ENCODE data around the gene SEZ6L.
A peak's percentile ranks its signal among the peaks of the same experiment; 100 is the strongest.

Gene SEZ6L

GRCh38 chr22:26336773-26337172 lies 167.5 kb downstream of the SEZ6L start:
- Mint-ChIP-seq H3K9me3 (no peaks in the 10 kb centered on the region), H3K4me1 (ENCODE audit: low read depth) (no peaks in the 10 kb centered on the region), H3K27me3 (peaks cover 45% of the 10 kb centered on the region), H3K36me3 (ENCODE audit: low read depth) (no peaks in the 10 kb centered on the region), H3K27ac (no peak overlapping the region), H3K4me3 (no peak overlapping the region)
- no peak for DNase-seq

DNA sequence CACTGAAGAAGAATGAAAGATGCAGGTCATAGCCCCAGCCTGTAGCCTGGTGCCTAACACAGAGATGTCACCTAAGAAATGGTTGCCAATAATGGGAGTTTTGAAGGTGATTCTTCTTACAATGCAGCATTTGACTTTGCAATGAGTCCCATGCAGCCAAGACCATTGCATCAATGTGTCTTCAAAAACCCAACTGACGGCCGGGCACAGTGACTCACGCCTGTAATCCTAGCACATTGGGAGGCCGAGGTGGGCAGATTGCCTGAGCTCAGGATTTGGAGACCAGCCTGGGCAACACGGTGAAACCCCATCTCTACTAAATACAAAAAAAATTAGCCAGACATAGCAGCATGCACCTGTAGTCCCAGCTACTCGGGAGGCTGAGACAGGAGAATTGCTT lies 170.5 kb downstream of the SEZ6L start:
- no peaks in the 10 kb centered on the region for H3K36me3 Mint-ChIP-seq (ENCODE audit: low read depth)
- no peak for DNase-seq
- H3K27ac Mint-ChIP-seq, result no peak overlapping the region
- H3K4me3 Mint-ChIP-seq, result no peak overlapping the region
- H3K4me1 Mint-ChIP-seq (ENCODE audit: low read depth), result no peaks in the 10 kb centered on the region
- H3K9me3 Mint-ChIP-seq, result no peaks in the 10 kb centered on the region
- peaks cover 43% of the 10 kb centered on the region for H3K27me3 Mint-ChIP-seq

DNA sequence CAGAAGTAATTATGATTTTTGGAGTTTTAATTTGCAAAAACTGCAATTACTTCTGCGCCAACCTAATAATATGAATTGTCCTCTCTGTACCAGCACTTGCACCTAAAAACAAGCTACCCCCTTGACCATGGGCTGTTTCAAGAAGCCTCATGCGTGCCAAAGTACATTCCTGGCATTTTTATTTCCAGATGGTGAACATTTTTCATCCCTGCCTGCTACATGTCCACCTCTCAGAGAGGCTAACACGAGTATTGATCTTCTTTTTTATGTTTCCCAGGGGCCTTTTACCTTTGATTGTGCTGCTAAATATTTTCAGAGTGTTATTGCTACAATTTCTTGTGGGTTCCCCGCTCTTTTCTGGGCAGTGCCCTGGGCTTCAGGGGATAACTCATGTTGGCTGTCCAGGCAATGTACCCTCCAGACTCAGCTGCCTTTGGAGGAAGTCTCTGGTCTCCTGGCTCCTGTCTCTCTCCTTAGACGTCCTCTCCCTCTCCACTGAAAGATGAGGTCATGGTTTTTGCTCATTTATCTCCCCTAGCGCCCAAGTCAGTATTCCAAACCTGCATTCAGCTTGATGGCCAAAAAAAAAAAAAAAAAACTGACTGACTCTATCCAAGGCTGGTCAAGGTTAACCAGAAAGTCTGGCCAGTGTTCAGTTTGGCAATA lies 173.6 kb downstream of the SEZ6L start:
- DNase-seq, result no peak
- Mint-ChIP-seq H3K36me3 (ENCODE audit: low read depth) (no peaks in the 10 kb centered on the region), H3K27me3 (peaks cover 37% of the 10 kb centered on the region), H3K9me3 (no peaks in the 10 kb centered on the region), H3K27ac (no peak overlapping the region), H3K4me3 (no peak overlapping the region), H3K4me1 (ENCODE audit: low read depth) (no peaks in the 10 kb centered on the region)

DNA sequence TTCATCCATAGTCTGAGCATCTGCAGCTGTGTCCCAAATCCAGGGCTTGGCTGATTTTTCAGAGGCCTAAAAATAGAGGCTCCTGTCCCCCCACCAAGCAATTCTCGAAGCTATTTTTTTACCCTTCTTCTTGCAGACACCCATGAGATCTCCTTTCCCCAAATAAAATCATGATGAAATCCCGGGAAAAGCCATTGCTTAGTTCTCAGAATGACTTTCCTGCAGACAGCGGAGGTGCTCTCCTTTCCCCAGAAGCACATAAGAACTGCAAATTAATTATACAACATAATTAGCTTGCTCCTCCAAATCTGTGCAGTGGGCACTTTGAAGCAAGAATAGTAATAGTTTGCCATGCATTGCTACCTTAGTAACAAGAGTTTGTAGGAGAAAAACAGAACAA lies 176.2 kb downstream of the SEZ6L start:
- Mint-ChIP-seq H3K27me3 (peaks cover 23% of the 10 kb centered on the region), H3K4me1 (ENCODE audit: low read depth) (no peaks in the 10 kb centered on the region)
- no peak for DNase-seq

DNA sequence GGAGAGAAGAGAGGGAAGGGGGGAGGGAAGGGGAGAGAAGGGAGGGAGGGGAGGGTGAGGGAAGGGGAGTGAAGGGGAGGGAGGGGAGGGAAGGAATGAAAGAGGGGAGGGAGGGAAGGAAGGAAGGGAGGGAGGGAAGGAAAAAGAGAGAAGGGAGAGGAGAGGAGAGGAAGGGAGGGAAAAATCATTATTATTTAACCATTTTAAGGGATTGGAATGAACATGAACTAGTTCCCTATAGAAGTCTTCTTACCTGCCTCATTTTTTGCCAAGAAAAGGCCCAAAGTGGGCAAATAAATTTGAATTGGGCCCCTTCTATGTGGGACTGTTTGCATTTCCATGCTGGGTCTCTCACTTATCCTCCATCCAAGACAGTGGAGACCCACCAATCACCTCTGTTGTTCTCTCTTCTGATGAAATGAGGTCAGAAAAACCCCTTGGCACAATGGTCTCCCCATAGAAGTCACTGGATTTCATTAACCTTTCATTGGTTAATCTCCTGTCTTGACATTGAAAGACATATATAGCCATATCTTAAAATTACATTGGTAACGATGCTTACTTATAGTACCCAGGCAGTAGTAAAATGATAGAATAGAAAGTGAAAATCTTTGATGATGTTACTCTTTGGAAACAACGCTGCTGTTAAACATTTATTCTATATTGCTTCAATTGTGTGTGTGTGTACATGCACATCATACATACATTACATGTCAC lies 179.7 kb downstream of the SEZ6L start:
- no peak for DNase-seq
- H3K9me3 Mint-ChIP-seq, result no peaks in the 10 kb centered on the region
- H3K4me3 Mint-ChIP-seq, result no peak overlapping the region
- H3K27ac Mint-ChIP-seq, result no peak overlapping the region
- H3K36me3 Mint-ChIP-seq (ENCODE audit: low read depth), result no peaks in the 10 kb centered on the region
- H3K27me3 Mint-ChIP-seq, result peaks cover 27% of the 10 kb centered on the region
- no peaks in the 10 kb centered on the region for H3K4me1 Mint-ChIP-seq (ENCODE audit: low read depth)

More for the DNA sequence above, 176.2 kb downstream of the SEZ6L start:
- Mint-ChIP-seq H3K9me3 (no peaks in the 10 kb centered on the region), H3K4me3 (no peak overlapping the region), H3K36me3 (ENCODE audit: low read depth) (no peaks in the 10 kb centered on the region), H3K27ac (no peak overlapping the region)

- H3K9me3 Mint-ChIP-seq, result no peaks in the 10 kb centered on the region
- no peak overlapping the region for H3K4me3 Mint-ChIP-seq
- H3K36me3 Mint-ChIP-seq (ENCODE audit: low read depth), result no peaks in the 10 kb centered on the region
- H3K27ac Mint-ChIP-seq, result no peak overlapping the region
- peaks cover 29% of the 10 kb centered on the region for H3K27me3 Mint-ChIP-seq
- no peak for DNase-seq
- no peaks in the 10 kb centered on the region for H3K4me1 Mint-ChIP-seq (ENCODE audit: low read depth)
These were observed 185.4 kb downstream of the SEZ6L start for GRCh38 chr22:26354707-26355106.

- Mint-ChIP-seq H3K4me1 (ENCODE audit: low read depth) (peaks cover 7% of the 10 kb centered on the region), H3K4me3 (no peak overlapping the region), H3K36me3 (ENCODE audit: low read depth) (no peaks in the 10 kb centered on the region), H3K27ac (no peak overlapping the region), H3K27me3 (peaks cover 34% of the 10 kb centered on the region), H3K9me3 (no peaks in the 10 kb centered on the region)
- DNase-seq, result no peak
These were observed 188.0 kb downstream of the SEZ6L start for GRCh38 chr22:26357281-26357680.

- H3K27ac Mint-ChIP-seq, result no peak overlapping the region
- DNase-seq, result no peak
- peaks cover 34% of the 10 kb centered on the region for H3K27me3 Mint-ChIP-seq
- H3K4me3 Mint-ChIP-seq, result no peak overlapping the region
- H3K4me1 Mint-ChIP-seq (ENCODE audit: low read depth), result peaks cover 7% of the 10 kb centered on the region
- no peaks in the 10 kb centered on the region for H3K36me3 Mint-ChIP-seq (ENCODE audit: low read depth)
- H3K9me3 Mint-ChIP-seq, result no peaks in the 10 kb centered on the region
These were observed 188.6 kb downstream of the SEZ6L start for GRCh38 chr22:26357813-26358212.

DNA sequence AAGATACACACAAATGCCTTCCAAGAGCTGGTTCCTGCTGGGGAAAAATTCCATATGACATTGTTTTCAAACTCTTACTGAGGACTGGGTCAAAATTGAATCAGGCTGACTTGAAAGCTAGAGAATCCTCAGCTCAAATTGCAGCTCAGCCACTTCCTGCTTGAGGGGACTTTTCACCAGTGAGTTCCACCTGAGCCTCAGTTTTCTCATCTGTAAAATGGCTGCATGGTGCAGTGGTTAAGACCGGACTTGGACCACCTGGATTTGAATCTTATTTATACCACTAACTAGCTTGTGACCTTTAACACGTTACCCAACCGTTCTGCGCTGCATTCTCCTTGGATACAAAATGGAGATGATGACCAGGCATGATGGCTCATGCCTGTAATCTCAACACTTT lies 189.9 kb downstream of the SEZ6L start:
- no peak for DNase-seq
- Mint-ChIP-seq H3K27me3 (peaks cover 24% of the 10 kb centered on the region), H3K36me3 (ENCODE audit: low read depth) (no peaks in the 10 kb centered on the region), H3K9me3 (no peaks in the 10 kb centered on the region), H3K4me3 (no peak overlapping the region), H3K27ac (no peak overlapping the region), H3K4me1 (ENCODE audit: low read depth) (peaks cover 7% of the 10 kb centered on the region)

- Mint-ChIP-seq H3K27me3 (peaks cover 18% of the 10 kb centered on the region), H3K4me1 (ENCODE audit: low read depth) (peaks cover 7% of the 10 kb centered on the region), H3K36me3 (ENCODE audit: low read depth) (no peaks in the 10 kb centered on the region), H3K4me3 (no peak overlapping the region), H3K27ac (no peak overlapping the region), H3K9me3 (no peaks in the 10 kb centered on the region)
- DNase-seq, result peak; percentile 73
These were observed 191.1 kb downstream of the SEZ6L start for GRCh38 chr22:26360169-26360885.

DNA sequence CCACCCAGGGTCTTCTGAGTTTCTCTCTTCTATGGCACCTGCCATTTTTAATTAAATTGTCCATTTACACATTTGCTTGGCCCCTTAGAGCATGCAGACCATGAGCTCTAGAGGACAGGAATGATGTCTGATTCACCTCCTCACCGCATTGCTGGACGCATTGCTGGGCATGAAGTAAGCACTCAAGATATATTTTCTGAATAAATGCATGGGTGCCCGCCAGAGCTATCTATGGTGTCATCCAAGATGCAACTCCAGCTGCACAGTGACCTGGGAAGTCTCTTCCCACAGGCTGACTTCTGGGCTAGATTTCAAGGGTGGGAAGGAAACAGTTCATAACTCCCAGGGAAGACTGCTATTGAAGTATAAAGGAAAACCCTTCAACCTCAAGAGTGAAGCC lies 193.2 kb downstream of the SEZ6L start:
- Mint-ChIP-seq H3K27ac (no peak overlapping the region), H3K27me3 (peaks cover 18% of the 10 kb centered on the region), H3K4me3 (no peak overlapping the region), H3K36me3 (ENCODE audit: low read depth) (no peaks in the 10 kb centered on the region), H3K4me1 (ENCODE audit: low read depth) (peaks cover 7% of the 10 kb centered on the region), H3K9me3 (no peaks in the 10 kb centered on the region)
- no peak for DNase-seq

GRCh38 chr22:26364066-26365015 lies 195.1 kb downstream of the SEZ6L start:
- Mint-ChIP-seq H3K27ac (no peak overlapping the region), H3K27me3 (peaks cover 25% of the 10 kb centered on the region), H3K4me3 (no peak overlapping the region), H3K9me3 (no peaks in the 10 kb centered on the region), H3K36me3 (ENCODE audit: low read depth) (no peaks in the 10 kb centered on the region), H3K4me1 (ENCODE audit: low read depth) (peaks cover 8% of the 10 kb centered on the region)
- DNase-seq, result peak; percentile 46

GRCh38 chr22:26367402-26368245 lies 198.4 kb downstream of the SEZ6L start:
- peaks cover 21% of the 10 kb centered on the region for H3K27me3 Mint-ChIP-seq
- peak; percentile 69 for DNase-seq
- peaks cover 1% of the 10 kb centered on the region for H3K4me1 Mint-ChIP-seq (ENCODE audit: low read depth)
- no peak overlapping the region for H3K4me3 Mint-ChIP-seq
- H3K36me3 Mint-ChIP-seq (ENCODE audit: low read depth), result no peaks in the 10 kb centered on the region
- no peak overlapping the region for H3K27ac Mint-ChIP-seq
- H3K9me3 Mint-ChIP-seq, result no peaks in the 10 kb centered on the region

Measured in activated T-cell treated with anti-CD3 and anti-CD28 coated beads, Interleukin-2, amount 50 U/mL, for 24 hours (primary cell).